Ovary (tissue), 9 donors: Measurements from ENCODE around the gene MAP2K5. TPM values are rescaled to one million over a fixed set of nuclear protein-coding genes. Genes with fewer than 3 reads are reported as not detected.

Experiments
- DNase-seq, 5 donors: peaks; one replicate each; pipeline ENCODE4 v3.0.0-alpha.2; 2019 to 2020
- H3K27ac ChIP-seq, 2 donors: fragments of 200-600 bp; one replicate each; pipeline versions ENCODE4 v1.5.1 to v1.8.0; 2019 to 2022
- H3K27me3 ChIP-seq: fragments of 200-600 bp; one replicate; pipeline ENCODE4 v1.8.0; 2022
- H3K36me3 ChIP-seq: fragments of 200-600 bp; sonication (generic); one replicate; pipeline ENCODE4 v1.5.1; 2019
- H3K4me1 ChIP-seq: one replicate; pipeline ENCODE4 v1.8.1; 2013; ENCODE audit warnings: mild to moderate bottlenecking, moderate library complexity; ENCODE audit not compliant: insufficient read depth
- H3K4me3 ChIP-seq: fragments of 200-600 bp; sonication (generic); one replicate; pipeline ENCODE4 v1.5.1; 2017
- H3K9me3 ChIP-seq, 2 donors: fragments of 200-600 bp in 1 of 2; sonication (generic) in 1 of 2; one replicate each; pipeline versions ENCODE4 v1.5.1 to v1.8.1; 2013 to 2019; ENCODE audit warnings: mild to moderate bottlenecking in 1 of 2, moderate library complexity in 1 of 2
- EP300 ChIP-seq: sonication (generic); formaldehyde crosslinking; IDR thresholded peaks from one replicate; pipeline ENCODE4 v1.6.1; 2017; ENCODE audit warnings: antibody characterized with exemption
- POLR2A ChIP-seq: fragments of 450-650 bp; IDR thresholded peaks from one replicate; pipeline ENCODE4 v1.6.1; 2017; ENCODE audit warnings: antibody characterized with exemption, mild to moderate bottlenecking, moderate library complexity
- WGBS, 3 donors: extraction: QIAGEN DNeasy Blood & Tissue Kit in 1 of 3; methylation state at CpG; one replicate each; pipeline versions ENCODE4 v1.1.5 to v1.1.7; 2013 to 2017; 5-methylcytosine and 5-hydroxymethylcytosine counted together
- intact Hi-C, 4 donors: fragments of 100-400 bp; cut with DNase I; formaldehyde crosslinking; loops; one replicate each; pipeline versions ENCODE4 v1.11.0 to v1.15.1; 2022 to 2023
- polyA plus RNA-seq, 2 donors: library from polyadenylated mRNA; stranded (reverse); fragments of 200-250 nt in 1 of 2; fragments of 350-450 nt in 1 of 2; fragmentation: Illumina TruSeq in 1 of 2; extraction: RNeasy Lipid Tissue Mini Kit (QIAGEN cat#74804) in 1 of 2; gene quantifications; one replicate each; pipeline ENCODE4 v1.2.3, GENCODE V29; 2013 to 2014
- total RNA-seq, 7 donors: library from RNA; depleted of rRNA in 2 of 7; stranded (reverse); fragments of >200 nt in 2 of 7; fragmentation: NEBNext Ultra II Directional in 3 of 7; extraction: Animal tissue kit (Norgen Biotek cat#: 25700) in 3 of 7; gene quantifications; one replicate each; pipeline versions ENCODE4 v1.1.0 to v1.2.4, GENCODE V29; 2016 to 2023
- TF ChIP-seq, protein P1 (sequence below), 3 donors: fragments of 450-650 bp in 2 of 3; fragments of 200-600 bp in 1 of 3; IDR thresholded peaks; one replicate each; pipeline versions ENCODE4 v1.5.1 to v1.8.0; 2016 to 2022; ENCODE audit warnings: antibody characterized with exemption in 3 of 3, mild to moderate bottlenecking in 1 of 3
- donor health status: DM: no; HTN: no; CAD: no; lungs with moderate emphysema.
- donor health status: DM: no; HTN: no; CAD: no.
- donor health status: Bipolar disorder and iron deficiency.
- donor health status: DM: yes; HTN: yes; CAD: no.
- donor health status: DM: no; HTN: no; CAD: no.
- donor health status: DM: yes; HTN: yes; CAD: no.

The MAP2K5 gene
- total and polyA plus RNA-seq, 9 donors, result 4.0 to 39.8 (median 23.2) TPM

DNA sequence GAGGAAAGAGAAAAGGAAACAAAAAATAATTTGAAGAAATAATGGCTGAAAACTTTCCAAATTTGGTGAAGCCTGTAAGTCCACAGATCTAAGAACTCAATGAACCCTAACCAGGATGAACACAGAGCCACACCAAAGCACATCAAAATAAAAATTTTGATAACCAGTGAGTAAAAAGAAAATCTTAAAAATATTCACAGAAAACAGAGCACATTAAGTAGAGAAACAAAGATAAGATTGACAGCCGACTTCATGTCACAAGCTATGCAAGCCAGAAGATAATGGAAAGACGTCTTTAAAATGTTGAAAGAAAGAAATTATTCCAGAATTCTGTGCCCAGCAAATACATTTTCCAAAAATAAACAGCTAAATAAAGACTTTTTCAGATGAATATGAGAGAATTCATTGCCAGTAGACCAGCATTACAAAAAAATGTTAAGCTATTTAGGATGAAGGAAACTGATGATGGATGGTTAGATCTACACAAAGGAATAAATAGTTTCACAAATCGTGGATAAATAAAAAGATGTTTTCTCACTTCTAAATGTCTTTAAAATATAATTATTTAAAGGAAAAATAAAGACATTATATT, 142.6 kb downstream of the MAP2K5 start:
- H3K4me1 ChIP-seq, result no peaks in the 10 kb centered on the region
- no peak overlapping the region for H3K27ac ChIP-seq
- DNase-seq, result no peak
- 86 to 91% (median 87%) methylated on average over 3 of the region's 3 CpGs for WGBS, 3 donors
- H3K36me3 ChIP-seq, result no peaks in the 10 kb centered on the region
- H3K27me3 ChIP-seq, result no peaks in the 10 kb centered on the region
- no peak overlapping the region for H3K4me3 ChIP-seq
- intact Hi-C loops, result no loop called here
- no peaks in the 10 kb centered on the region for H3K9me3 ChIP-seq
- TF ChIP-seq, protein P1, sequence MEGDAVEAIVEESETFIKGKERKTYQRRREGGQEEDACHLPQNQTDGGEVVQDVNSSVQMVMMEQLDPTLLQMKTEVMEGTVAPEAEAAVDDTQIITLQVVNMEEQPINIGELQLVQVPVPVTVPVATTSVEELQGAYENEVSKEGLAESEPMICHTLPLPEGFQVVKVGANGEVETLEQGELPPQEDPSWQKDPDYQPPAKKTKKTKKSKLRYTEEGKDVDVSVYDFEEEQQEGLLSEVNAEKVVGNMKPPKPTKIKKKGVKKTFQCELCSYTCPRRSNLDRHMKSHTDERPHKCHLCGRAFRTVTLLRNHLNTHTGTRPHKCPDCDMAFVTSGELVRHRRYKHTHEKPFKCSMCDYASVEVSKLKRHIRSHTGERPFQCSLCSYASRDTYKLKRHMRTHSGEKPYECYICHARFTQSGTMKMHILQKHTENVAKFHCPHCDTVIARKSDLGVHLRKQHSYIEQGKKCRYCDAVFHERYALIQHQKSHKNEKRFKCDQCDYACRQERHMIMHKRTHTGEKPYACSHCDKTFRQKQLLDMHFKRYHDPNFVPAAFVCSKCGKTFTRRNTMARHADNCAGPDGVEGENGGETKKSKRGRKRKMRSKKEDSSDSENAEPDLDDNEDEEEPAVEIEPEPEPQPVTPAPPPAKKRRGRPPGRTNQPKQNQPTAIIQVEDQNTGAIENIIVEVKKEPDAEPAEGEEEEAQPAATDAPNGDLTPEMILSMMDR (IDR thresholded peaks at IDR 0.05), result no peak
- TF ChIP-seq POLR2A (no peak), EP300 (no peak)

GRCh38 chr15:67685716-67686115, 143.2 kb downstream of the MAP2K5 start:
- TF ChIP-seq, protein P1 (IDR thresholded peaks at IDR 0.05), result no peak
- TF ChIP-seq POLR2A (no peak), EP300 (no peak)
- Histone ChIP-seq H3K36me3 (no peaks in the 10 kb centered on the region), H3K9me3 (no peaks in the 10 kb centered on the region), H3K4me3 (no peak overlapping the region), H3K27me3 (no peaks in the 10 kb centered on the region), H3K27ac (no peak overlapping the region), H3K4me1 (no peaks in the 10 kb centered on the region)
- intact Hi-C loops, result no loop called here
- WGBS, 3 donors, result 94 to 98% (median 95%) methylated on average over 2 of the region's 2 CpGs
- DNase-seq, result no peak

- Histone ChIP-seq H3K27ac (no peak overlapping the region), H3K4me3 (no peak overlapping the region), H3K4me1 (no peaks in the 10 kb centered on the region), H3K36me3 (no peaks in the 10 kb centered on the region), H3K9me3 (no peaks in the 10 kb centered on the region), H3K27me3 (no peaks in the 10 kb centered on the region)
- intact Hi-C loops, result no loop called here
- WGBS, 3 donors, result 79 to 86% (median 80%) methylated on average over 3 of the region's 3 CpGs
- DNase-seq, result no peak
- TF ChIP-seq EP300 (no peak), POLR2A (no peak)
Measured at GRCh38 chr15:67690936-67691335, 148.4 kb downstream of the MAP2K5 start.

DNA sequence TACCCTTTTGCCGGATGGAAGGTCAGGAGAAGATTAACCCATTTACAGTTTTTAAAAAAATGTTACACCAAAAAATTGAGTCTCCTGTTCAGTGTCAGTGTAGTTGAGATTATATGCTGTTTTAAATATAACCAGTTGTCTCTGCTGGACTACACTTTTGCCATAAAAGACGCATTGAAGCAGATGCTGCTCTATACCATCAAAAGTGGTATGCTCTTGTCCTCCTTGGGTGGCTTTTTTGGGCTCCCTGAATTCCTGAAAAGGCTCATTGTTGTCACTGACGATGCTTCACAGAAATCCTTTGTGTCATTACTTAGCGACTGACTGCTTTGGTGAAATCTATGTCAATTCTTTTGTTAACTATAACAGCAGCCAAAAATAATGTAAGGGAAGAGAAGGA, 148.9 kb downstream of the MAP2K5 start:
- H3K27ac ChIP-seq, result no peak overlapping the region
- H3K27me3 ChIP-seq, result no peaks in the 10 kb centered on the region
- no peaks in the 10 kb centered on the region for H3K4me1 ChIP-seq
- no peak overlapping the region for H3K4me3 ChIP-seq
- 71 to 76% (median 76%) methylated on average over 4 of the region's 4 CpGs for WGBS, 3 donors
- intact Hi-C loops, result no loop called here
- DNase-seq, result no peak
- H3K9me3 ChIP-seq, result no peaks in the 10 kb centered on the region
- H3K36me3 ChIP-seq, result no peaks in the 10 kb centered on the region
- no peak for TF ChIP-seq EP300
- TF ChIP-seq, protein P1 (IDR thresholded peaks at IDR 0.05), result no peak

DNA sequence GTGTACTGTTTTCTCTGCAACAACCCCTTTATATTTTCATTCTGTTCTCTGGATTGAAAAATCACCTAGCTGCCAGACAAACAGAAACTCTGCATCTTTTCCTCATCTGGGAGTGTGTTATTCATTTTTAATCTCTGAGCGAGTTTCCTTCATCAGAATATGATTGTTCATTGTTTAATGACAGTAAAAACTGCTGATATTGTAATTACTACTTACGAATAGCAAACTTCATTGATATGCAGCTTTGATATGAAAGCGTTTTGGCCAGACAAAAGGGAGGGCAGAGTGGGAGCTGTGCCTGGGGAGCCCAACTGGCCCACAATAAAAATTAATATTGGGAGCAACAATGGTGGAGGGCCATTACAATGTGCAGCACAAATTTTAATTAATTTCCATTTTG, 150.1 kb downstream of the MAP2K5 start:
- H3K4me1 ChIP-seq, result no peaks in the 10 kb centered on the region
- TF ChIP-seq, protein P1 (IDR thresholded peaks at IDR 0.05), result no peak
- TF ChIP-seq EP300 (no peak), POLR2A (no peak)
- intact Hi-C loops, result no loop called here
- no peak overlapping the region for H3K4me3 ChIP-seq
- no peaks in the 10 kb centered on the region for H3K36me3 ChIP-seq
- no peak overlapping the region for H3K27ac ChIP-seq
- no peak for DNase-seq
- H3K9me3 ChIP-seq, result no peaks in the 10 kb centered on the region
- WGBS, 3 donors, result 79 to 90% (median 86%) methylated on average over 3 of the region's 3 CpGs
- H3K27me3 ChIP-seq, result no peaks in the 10 kb centered on the region
